SH-SY5Y (cell line): ENCODE measurements around the gene TIMMDC1.

Source experiments
- GATA2 ChIP-seq: IDR thresholded peaks from 2 replicates; pipeline ENCODE4 v1.6.1; 2011; ENCODE audit warnings: mild to moderate bottlenecking, low read depth, low read length
- GATA3 ChIP-seq: IDR thresholded peaks from 2 replicates; pipeline ENCODE4 v1.6.1; 2011; ENCODE audit warnings: low read depth, mild to moderate bottlenecking, low read length, moderate library complexity

DNA sequence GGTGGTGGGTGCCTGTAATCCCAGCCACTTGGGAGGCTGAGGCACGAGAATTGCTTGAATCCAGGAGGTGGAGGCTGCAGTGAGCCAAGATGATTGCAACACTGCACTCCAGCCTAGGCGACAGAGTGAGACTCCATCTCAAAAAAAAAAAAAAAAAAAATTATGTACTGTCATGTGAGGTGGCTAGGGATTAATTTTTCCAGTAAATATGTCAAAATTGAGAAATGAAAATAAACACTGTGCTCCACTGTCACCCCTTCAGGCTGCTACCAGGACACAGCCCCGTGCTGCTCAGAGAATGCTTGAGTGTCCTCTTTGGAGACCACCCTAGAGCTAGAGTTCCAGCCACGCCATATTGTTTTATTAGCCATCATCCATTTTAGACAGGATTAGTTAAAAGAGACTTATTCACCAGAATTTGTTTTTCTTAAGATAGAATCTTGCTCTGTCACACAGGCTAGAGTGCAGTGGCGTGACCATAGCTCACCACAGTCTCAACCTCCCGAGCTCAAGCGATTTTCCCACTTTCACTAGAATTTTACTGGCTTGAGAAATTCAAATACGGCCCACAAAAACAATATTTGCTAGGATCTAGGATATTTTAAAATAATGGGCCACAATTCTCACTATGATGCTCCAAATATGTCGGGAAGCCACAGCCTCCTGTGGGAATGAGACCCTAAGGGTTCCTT lies 60.4 kb downstream of the TIMMDC1 start:
- TF ChIP-seq GATA3: no peak
- TF ChIP-seq GATA2: no peak
